Ishikawa (cell line): Measurements from ENCODE around the gene HTR4.

ENCODE experiments used
- CEBPB ChIP-seq: IDR thresholded peaks from 2 replicates; pipeline ENCODE4 v1.6.1; 2012
- CREB1 ChIP-seq: IDR thresholded peaks from 2 replicates; pipeline ENCODE4 v1.6.1; 2012; ENCODE audit warnings: low read depth
- EGR1 ChIP-seq: IDR thresholded peaks from 2 replicates; pipeline ENCODE4 v1.6.1; 2012
- EP300 ChIP-seq: IDR thresholded peaks from 2 replicates; pipeline ENCODE4 v1.6.1; 2012; ENCODE audit warnings: borderline replicate concordance
- FOXM1 ChIP-seq: IDR thresholded peaks from 2 replicates; pipeline ENCODE4 v1.6.1; 2012; ENCODE audit warnings: low read depth, borderline replicate concordance
- NFIC ChIP-seq: IDR thresholded peaks from 2 replicates; pipeline ENCODE4 v1.6.1; 2012
- RAD21 ChIP-seq: IDR thresholded peaks from 2 replicates; pipeline ENCODE4 v1.6.1; 2012; ENCODE audit warnings: low read depth
- TAF1 ChIP-seq: IDR thresholded peaks from 2 replicates; pipeline ENCODE4 v1.6.1; 2012; ENCODE audit warnings: low read depth, mild to moderate bottlenecking
- TCF12 ChIP-seq: IDR thresholded peaks from 2 replicates; pipeline ENCODE4 v1.6.1; 2012; ENCODE audit warnings: low read depth
- TEAD4 ChIP-seq: IDR thresholded peaks from 2 replicates; pipeline ENCODE4 v1.6.1; 2012
- USF1 ChIP-seq: IDR thresholded peaks from 2 replicates; pipeline ENCODE4 v1.6.1; 2012
- YY1 ChIP-seq: IDR thresholded peaks from 2 replicates; pipeline ENCODE4 v1.6.1; 2012; ENCODE audit warnings: low read depth
- ZBTB7A ChIP-seq: IDR thresholded peaks from 2 replicates; pipeline ENCODE4 v1.6.1; 2012; ENCODE audit warnings: low read depth
- TF ChIP-seq, protein P1 (sequence below): IDR thresholded peaks from 2 replicates; pipeline ENCODE4 v1.6.1; 2012
- TF ChIP-seq, protein P2 (sequence below): IDR thresholded peaks from 2 replicates; pipeline ENCODE4 v1.6.1; 2012; ENCODE audit warnings: low read depth, mild to moderate bottlenecking

Gene HTR4

DNA sequence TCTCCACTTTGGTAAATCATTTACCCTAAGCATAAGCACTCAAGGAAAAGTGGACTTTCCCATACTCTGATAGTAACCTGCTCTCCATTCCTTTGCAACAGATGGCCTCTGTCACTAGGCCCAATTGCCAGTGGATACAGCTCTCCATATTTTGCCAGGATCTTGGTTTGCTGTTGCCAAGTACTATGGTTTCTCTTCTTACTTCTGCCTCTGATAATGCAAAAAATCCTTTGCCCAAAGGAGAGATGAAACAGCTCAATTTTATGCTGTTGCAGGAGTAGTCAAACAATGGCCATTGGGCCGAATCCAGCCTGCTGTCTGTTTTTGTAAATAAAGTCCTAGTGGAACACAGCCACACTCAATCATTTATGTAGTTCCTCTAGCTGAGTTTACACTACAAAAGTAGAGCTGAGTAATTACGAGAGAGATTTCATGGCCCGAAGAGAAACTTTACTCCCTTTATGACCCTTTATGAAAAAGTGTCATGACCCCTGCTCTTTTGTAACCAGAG is 92.5 kb downstream of the HTR4 start:
- TF ChIP-seq RAD21 (no peak), CEBPB (no peak), USF1 (no peak), YY1 (no peak), ZBTB7A (no peak), FOXM1 (no peak), EGR1 (no peak), NFIC (no peak), TEAD4 (no peak), EP300 (no peak), TCF12 (no peak), CREB1 (no peak), TAF1 (no peak)
- TF ChIP-seq, protein P1, sequence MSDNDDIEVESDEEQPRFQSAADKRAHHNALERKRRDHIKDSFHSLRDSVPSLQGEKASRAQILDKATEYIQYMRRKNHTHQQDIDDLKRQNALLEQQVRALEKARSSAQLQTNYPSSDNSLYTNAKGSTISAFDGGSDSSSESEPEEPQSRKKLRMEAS = no peak
- TF ChIP-seq, protein P2, sequence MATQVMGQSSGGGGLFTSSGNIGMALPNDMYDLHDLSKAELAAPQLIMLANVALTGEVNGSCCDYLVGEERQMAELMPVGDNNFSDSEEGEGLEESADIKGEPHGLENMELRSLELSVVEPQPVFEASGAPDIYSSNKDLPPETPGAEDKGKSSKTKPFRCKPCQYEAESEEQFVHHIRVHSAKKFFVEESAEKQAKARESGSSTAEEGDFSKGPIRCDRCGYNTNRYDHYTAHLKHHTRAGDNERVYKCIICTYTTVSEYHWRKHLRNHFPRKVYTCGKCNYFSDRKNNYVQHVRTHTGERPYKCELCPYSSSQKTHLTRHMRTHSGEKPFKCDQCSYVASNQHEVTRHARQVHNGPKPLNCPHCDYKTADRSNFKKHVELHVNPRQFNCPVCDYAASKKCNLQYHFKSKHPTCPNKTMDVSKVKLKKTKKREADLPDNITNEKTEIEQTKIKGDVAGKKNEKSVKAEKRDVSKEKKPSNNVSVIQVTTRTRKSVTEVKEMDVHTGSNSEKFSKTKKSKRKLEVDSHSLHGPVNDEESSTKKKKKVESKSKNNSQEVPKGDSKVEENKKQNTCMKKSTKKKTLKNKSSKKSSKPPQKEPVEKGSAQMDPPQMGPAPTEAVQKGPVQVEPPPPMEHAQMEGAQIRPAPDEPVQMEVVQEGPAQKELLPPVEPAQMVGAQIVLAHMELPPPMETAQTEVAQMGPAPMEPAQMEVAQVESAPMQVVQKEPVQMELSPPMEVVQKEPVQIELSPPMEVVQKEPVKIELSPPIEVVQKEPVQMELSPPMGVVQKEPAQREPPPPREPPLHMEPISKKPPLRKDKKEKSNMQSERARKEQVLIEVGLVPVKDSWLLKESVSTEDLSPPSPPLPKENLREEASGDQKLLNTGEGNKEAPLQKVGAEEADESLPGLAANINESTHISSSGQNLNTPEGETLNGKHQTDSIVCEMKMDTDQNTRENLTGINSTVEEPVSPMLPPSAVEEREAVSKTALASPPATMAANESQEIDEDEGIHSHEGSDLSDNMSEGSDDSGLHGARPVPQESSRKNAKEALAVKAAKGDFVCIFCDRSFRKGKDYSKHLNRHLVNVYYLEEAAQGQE = no peak

DNA sequence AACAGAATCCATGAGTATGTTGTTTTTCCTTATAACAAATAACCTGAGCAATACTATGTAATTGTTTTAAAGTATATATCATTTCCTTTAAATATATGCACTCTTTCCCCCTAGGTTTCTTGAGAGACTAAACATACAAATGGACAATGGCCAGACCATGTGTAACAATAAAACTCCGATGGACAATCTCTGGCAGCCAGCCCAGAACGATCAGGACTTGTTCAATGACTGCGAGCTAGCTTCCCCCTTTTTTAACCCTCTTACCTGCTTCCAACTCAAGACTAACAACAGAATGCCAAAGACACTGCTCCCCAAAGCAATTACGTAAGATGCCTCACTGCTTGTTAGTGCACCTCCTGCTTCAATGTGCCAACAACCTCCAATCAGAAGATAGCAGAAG is 94.9 kb downstream of the HTR4 start:
- no peak for TF ChIP-seq ZBTB7A
- TF ChIP-seq TCF12 = no peak
- TF ChIP-seq EGR1 = no peak
- TF ChIP-seq, protein P1 = no peak
- no peak for TF ChIP-seq CEBPB
- TF ChIP-seq NFIC = no peak
- no peak for TF ChIP-seq USF1
- no peak for TF ChIP-seq TEAD4
- TF ChIP-seq RAD21 = no peak
- no peak for TF ChIP-seq CREB1
- TF ChIP-seq EP300 = no peak
- no peak for TF ChIP-seq FOXM1

GRCh38 chr5:148558892-148559291 is 95.4 kb downstream of the HTR4 start:
- TF ChIP-seq, protein P2 = no peak

GRCh38 chr5:148556835-148557234 is 97.5 kb downstream of the HTR4 start:
- TF ChIP-seq NFIC (no peak), TAF1 (no peak), TEAD4 (no peak), ZBTB7A (no peak), CREB1 (no peak), USF1 (no peak), EP300 (no peak)
- TF ChIP-seq, protein P2 = no peak

GRCh38 chr5:148554621-148555020 is 99.7 kb downstream of the HTR4 start:
- TF ChIP-seq TCF12 = no peak
- TF ChIP-seq TAF1 = no peak
- no peak for TF ChIP-seq EP300
- no peak for TF ChIP-seq CEBPB
- no peak for TF ChIP-seq FOXM1
- TF ChIP-seq CREB1 = no peak
- no peak for TF ChIP-seq ZBTB7A
- TF ChIP-seq NFIC = no peak
- TF ChIP-seq TEAD4 = no peak
- no peak for TF ChIP-seq USF1
- no peak for TF ChIP-seq EGR1
- TF ChIP-seq, protein P2 = no peak
